ENCODE data around the gene MUC6.
A peak's percentile ranks its signal among the peaks of the same experiment; 100 is the strongest.

The MUC6 gene

DNA sequence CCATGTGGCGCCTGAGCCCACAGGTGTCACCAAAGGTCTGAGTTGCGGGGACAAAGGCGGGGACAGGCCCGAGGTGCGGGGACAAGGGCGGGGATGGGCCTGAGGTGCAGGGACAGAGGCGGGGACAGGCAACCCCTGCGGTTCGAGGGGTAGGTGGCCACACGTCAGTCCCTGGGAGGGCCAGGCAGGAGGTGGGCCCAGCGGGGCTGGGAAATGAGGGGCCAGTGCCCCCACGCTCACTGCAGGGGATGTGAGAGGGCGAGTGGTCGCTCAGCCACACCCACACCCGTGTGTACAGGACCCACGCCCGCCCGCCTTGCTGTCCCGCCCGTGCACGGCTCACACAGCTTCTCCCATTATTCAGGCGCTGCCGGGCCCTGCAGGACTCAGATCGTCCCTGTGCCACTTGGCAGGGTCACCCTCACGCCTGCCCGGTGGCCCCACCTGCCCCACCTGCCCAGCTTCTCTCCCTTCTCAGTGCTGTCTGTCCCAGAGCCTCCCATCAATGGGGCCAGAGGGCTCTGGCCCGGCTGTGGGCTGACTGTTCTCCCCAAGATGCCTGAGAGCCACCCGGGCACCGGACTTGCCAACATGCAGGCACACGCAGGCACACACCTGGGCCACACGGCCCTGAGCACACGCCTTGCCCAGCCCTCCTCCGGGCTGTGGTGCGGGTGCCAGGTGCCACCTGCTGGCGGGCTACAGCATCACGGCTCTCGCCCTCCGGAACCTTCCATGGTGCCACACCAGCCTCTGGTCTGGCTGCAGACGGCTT, 14.2 kb upstream of the MUC6 start:
- peak; percentile 76 for DNase-seq
- Mint-ChIP-seq H3K9me3 (no peaks in the 10 kb centered on the region), H3K27ac (no peak overlapping the region), H3K36me3 (ENCODE audit: low read depth) (no peaks in the 10 kb centered on the region), H3K4me3 (no peak overlapping the region), H3K27me3 (peaks cover 13% of the 10 kb centered on the region), H3K4me1 (no peaks in the 10 kb centered on the region)
- ATAC-seq = peak; percentile 89

GRCh38 chr11:1049911-1050580, 13.5 kb upstream of the MUC6 start:
- H3K4me3 Mint-ChIP-seq = no peak overlapping the region
- no peaks in the 10 kb centered on the region for H3K9me3 Mint-ChIP-seq
- DNase-seq (no peak), ATAC-seq (no peak)
- H3K36me3 Mint-ChIP-seq (ENCODE audit: low read depth) = no peaks in the 10 kb centered on the region
- H3K4me1 Mint-ChIP-seq = no peaks in the 10 kb centered on the region
- peaks cover 10% of the 10 kb centered on the region for H3K27me3 Mint-ChIP-seq
- no peak overlapping the region for H3K27ac Mint-ChIP-seq

DNA sequence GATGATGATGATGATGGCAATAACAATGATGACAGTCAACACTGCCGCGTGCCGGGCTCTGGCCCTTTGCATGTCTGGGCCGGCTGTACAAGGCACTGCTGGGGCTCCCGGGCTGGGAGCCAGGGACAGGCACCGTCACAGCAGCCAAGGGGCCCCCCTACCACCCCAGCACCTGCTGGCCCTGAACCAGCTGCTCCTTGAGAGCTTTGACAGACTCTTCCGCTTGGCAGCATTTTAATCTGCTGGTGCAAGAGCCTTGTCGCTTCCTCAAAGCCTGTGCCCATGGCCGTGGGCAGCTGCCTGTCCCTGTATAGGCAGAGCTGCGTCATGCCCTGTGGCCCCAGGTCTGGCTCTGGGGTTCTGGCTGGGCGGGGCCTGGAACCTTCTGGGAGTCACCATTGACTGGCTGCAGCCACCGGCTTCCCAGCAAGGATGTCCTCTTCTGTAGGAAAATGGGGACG, 12.9 kb upstream of the MUC6 start:
- DNase-seq (no peak), ATAC-seq (no peak)
- no peak overlapping the region for H3K4me3 Mint-ChIP-seq
- no peaks in the 10 kb centered on the region for H3K9me3 Mint-ChIP-seq
- H3K27ac Mint-ChIP-seq = no peak overlapping the region
- no peaks in the 10 kb centered on the region for H3K4me1 Mint-ChIP-seq
- peaks cover 10% of the 10 kb centered on the region for H3K27me3 Mint-ChIP-seq
- H3K36me3 Mint-ChIP-seq (ENCODE audit: low read depth) = no peaks in the 10 kb centered on the region

GRCh38 chr11:1049071-1049405, 12.5 kb upstream of the MUC6 start:
- Mint-ChIP-seq H3K9me3 (no peaks in the 10 kb centered on the region), H3K36me3 (ENCODE audit: low read depth) (no peaks in the 10 kb centered on the region), H3K4me1 (no peaks in the 10 kb centered on the region), H3K27ac (no peak overlapping the region), H3K27me3 (peaks cover 11% of the 10 kb centered on the region), H3K4me3 (no peak overlapping the region)
- DNase-seq (no peak), ATAC-seq (no peak)

DNA sequence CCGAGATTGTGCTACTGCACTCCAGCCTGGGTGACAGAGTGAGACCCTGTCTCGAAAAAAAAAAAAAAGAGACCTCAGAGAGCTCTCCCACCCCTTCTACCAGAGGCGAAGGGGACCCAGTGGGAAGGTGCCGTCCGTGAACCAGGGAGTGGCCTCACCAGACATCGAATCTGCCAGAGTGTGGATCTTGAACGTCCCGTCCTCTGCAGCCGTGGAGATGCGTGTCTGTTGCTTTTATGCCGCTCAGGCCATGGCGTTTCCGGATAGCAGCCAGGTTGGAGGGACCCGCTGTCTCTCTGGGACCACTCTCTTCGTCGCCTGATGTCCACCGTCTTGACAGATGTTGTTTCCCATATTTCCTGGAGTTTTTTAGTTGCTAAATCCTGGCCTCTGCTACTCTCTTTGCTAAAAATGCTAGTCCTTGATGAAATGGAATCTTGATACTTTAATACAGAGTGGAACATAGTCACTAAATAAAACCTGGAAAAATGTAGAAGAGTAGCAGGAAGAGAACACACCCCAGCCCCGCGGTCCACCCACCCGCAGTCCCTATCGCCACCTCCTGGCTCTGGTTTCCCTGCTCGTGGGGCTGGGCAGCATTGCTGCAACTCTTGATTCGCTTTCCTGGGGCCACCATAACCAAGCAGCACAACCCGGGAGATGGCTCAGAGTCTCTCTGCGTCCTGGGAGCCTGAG, 12.0 kb upstream of the MUC6 start:
- no peak for DNase-seq
- no peaks in the 10 kb centered on the region for H3K36me3 Mint-ChIP-seq (ENCODE audit: low read depth)
- no peak overlapping the region for H3K4me3 Mint-ChIP-seq
- no peak for ATAC-seq
- no peaks in the 10 kb centered on the region for H3K9me3 Mint-ChIP-seq
- no peaks in the 10 kb centered on the region for H3K4me1 Mint-ChIP-seq
- H3K27ac Mint-ChIP-seq = no peak overlapping the region
- peaks cover 12% of the 10 kb centered on the region for H3K27me3 Mint-ChIP-seq

GRCh38 chr11:1047595-1048156, 11.2 kb upstream of the MUC6 start:
- H3K27me3 Mint-ChIP-seq = peaks cover 12% of the 10 kb centered on the region
- H3K27ac Mint-ChIP-seq = no peak overlapping the region
- no peaks in the 10 kb centered on the region for H3K36me3 Mint-ChIP-seq (ENCODE audit: low read depth)
- H3K4me1 Mint-ChIP-seq = no peaks in the 10 kb centered on the region
- no peak overlapping the region for H3K4me3 Mint-ChIP-seq
- ATAC-seq (no peak), DNase-seq (no peak)
- no peaks in the 10 kb centered on the region for H3K9me3 Mint-ChIP-seq

DNA sequence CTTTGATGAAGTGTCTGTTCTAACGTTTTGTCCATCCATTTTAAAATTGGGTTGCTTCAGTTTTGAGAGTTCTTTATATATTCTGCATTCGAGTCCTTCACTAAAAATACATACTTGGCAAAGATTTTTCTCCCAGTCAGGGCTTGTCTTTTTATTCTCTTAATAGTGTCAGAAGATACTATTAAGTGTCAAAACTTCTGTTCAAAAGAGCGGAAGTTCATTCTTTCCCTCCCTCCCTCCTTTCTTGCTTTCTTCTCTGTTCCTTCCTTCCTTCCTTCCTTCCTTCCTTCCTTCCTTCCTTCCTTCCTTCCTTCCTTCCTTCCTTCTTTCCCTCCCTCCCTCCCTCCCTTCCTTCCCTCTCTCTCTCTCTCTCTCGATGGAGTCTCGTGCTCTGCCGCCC, 7.6 kb upstream of the MUC6 start:
- ATAC-seq (no peak), DNase-seq (no peak)
- Mint-ChIP-seq H3K4me1 (no peaks in the 10 kb centered on the region), H3K27ac (no peak overlapping the region), H3K9me3 (no peaks in the 10 kb centered on the region), H3K27me3 (peaks cover 9% of the 10 kb centered on the region), H3K36me3 (ENCODE audit: low read depth) (no peaks in the 10 kb centered on the region), H3K4me3 (no peak overlapping the region)

GRCh38 chr11:1043563-1044096, 7.1 kb upstream of the MUC6 start:
- Mint-ChIP-seq H3K4me3 (no peak overlapping the region), H3K36me3 (ENCODE audit: low read depth) (no peaks in the 10 kb centered on the region), H3K9me3 (no peaks in the 10 kb centered on the region), H3K27me3 (peaks cover 8% of the 10 kb centered on the region), H3K27ac (no peak overlapping the region), H3K4me1 (no peaks in the 10 kb centered on the region)
- ATAC-seq (no peak), DNase-seq (no peak)

- DNase-seq = no peak
- no peak for ATAC-seq
- H3K9me3 Mint-ChIP-seq = no peaks in the 10 kb centered on the region
- peaks cover 5% of the 10 kb centered on the region for H3K27me3 Mint-ChIP-seq
- no peaks in the 10 kb centered on the region for H3K36me3 Mint-ChIP-seq (ENCODE audit: low read depth)
- H3K27ac Mint-ChIP-seq = no peak overlapping the region
- H3K4me1 Mint-ChIP-seq = no peaks in the 10 kb centered on the region
- H3K4me3 Mint-ChIP-seq = no peak overlapping the region
These were observed 6.4 kb upstream of the MUC6 start for GRCh38 chr11:1042626-1043562.

DNA sequence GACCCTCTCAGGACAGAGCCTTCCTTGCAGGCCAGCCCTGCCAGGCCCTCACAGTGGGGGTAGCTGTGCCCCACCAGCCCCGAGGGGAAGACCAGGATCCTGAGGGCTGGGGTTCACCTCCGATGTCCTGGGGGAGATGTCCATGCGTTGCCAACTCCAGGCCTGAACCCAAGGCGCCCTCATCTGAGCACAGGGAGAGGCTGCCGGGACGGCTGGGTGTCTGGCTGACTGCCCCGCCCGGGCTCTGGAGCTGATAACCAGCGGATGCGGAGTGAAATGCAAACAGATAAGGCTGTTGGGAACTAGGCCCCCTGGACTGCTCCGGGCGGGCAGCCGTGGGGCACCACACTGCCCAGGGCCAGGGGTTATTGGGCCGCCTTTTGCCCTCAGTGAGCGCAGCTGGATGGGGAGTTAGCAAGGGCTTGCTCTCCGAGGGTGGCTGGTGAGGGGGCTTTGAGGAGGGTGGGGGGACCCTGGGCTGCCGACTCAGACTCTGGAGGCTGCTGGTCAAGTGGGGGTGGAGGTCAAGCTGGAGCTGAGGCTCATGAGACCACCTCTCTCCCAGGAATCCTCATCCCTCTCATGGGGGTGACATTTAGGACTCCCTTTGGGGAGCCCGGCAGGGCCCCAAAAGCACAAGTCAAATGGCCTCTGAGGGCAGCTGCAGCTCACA, 5.6 kb upstream of the MUC6 start:
- H3K36me3 Mint-ChIP-seq (ENCODE audit: low read depth) = no peaks in the 10 kb centered on the region
- no peaks in the 10 kb centered on the region for H3K9me3 Mint-ChIP-seq
- no peak overlapping the region for H3K27ac Mint-ChIP-seq
- H3K4me1 Mint-ChIP-seq = no peaks in the 10 kb centered on the region
- ATAC-seq (no peak), DNase-seq (no peak)
- H3K27me3 Mint-ChIP-seq = peaks cover 2% of the 10 kb centered on the region
- no peak overlapping the region for H3K4me3 Mint-ChIP-seq

DNA sequence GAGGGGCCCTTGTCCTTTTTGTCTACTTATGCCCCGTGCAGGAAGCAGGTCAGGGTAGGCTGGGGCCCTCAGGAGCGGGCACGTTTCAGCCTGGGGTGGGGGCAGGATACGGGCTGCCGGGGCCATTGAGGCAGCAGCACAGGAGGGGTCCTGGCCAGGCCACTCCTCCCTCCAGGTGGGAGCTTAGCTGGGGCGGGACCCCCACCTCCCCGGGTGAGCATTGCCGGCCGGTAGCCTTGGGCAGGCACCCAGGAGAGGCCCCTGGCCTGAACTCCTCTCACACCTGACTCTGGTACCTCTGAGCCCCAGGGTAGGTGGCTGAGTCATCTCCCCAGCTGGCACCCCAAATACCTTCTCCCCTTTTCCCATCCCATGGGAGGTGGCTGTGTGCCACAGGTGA, 5.0 kb upstream of the MUC6 start:
- Mint-ChIP-seq H3K9me3 (no peaks in the 10 kb centered on the region), H3K36me3 (ENCODE audit: low read depth) (no peaks in the 10 kb centered on the region), H3K4me3 (no peak overlapping the region), H3K27ac (no peak overlapping the region), H3K27me3 (peaks cover 2% of the 10 kb centered on the region), H3K4me1 (no peaks in the 10 kb centered on the region)
- ATAC-seq = no peak
- no peak for DNase-seq

- Mint-ChIP-seq H3K36me3 (ENCODE audit: low read depth) (no peaks in the 10 kb centered on the region), H3K4me3 (no peak overlapping the region), H3K4me1 (no peaks in the 10 kb centered on the region), H3K27ac (no peak overlapping the region), H3K27me3 (peaks cover 2% of the 10 kb centered on the region), H3K9me3 (no peaks in the 10 kb centered on the region)
- no peak for ATAC-seq
- DNase-seq = no peak
These were observed 4.6 kb upstream of the MUC6 start for GRCh38 chr11:1041149-1041467.

DNA sequence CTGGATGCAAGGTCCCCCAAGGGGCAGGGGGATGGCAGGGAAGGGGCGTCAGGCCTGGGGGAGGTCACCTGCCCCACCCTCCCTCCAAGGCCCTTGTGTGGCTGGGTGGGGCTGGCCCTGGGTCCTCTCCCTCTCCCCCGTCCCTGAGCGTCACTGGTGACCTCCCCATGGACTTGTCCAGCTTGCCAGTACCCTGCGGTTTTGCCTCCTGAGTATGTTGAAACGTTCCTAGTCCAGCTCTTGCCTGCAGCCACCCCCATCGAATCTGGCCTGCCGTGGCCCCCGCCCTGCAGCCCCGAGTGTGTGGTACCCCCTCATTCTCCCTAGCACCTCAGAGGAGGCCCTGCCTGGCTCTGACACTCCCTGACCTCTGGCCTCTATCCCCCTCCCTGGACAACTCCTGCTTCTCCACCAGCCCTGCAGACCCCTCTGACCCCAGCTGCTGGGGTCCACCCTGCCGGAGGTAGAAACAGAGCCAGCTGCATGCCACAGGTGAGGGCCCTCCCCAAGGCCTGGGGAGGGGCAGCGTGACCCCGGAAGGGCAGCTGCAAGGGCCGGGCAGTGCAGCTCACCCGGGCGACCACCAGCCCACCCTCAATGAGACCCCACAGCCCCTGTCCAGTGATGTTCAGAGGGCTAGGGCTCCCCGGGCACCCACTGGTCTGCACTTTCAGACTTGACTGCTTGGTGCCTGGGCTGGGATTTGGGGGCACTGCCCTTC, 4.1 kb upstream of the MUC6 start:
- H3K4me3 Mint-ChIP-seq = no peak overlapping the region
- peaks cover 2% of the 10 kb centered on the region for H3K27me3 Mint-ChIP-seq
- ATAC-seq (no peak), DNase-seq (no peak)
- no peaks in the 10 kb centered on the region for H3K4me1 Mint-ChIP-seq
- no peaks in the 10 kb centered on the region for H3K9me3 Mint-ChIP-seq
- no peak overlapping the region for H3K27ac Mint-ChIP-seq
- no peaks in the 10 kb centered on the region for H3K36me3 Mint-ChIP-seq (ENCODE audit: low read depth)

Measured in activated naive CD8-positive, alpha-beta T cell treated with anti-CD3 and anti-CD28 coated beads, Interleukin-2, amount 50 U/mL, for 24 hours (primary cell).